Erythroblast (primary cell): ENCODE measurements around the gene CST6.

Experiments used
- DNase-seq, 2 experiments: peaks; one replicate each; lab custom pipeline; 2025; lab: John Stamatoyannopoulos, UW
- GATA1 ChIP-seq: IDR thresholded peaks from 2 replicates; pipeline ENCODE4 v1.6.1; 2011; ENCODE audit warnings: low read depth, mild to moderate bottlenecking, control low read depth, low read length, moderate library complexity
- POLR2A ChIP-seq: IDR thresholded peaks from 2 replicates; pipeline ENCODE4 v1.6.1; 2011; ENCODE audit warnings: mild to moderate bottlenecking, low read length

Gene CST6

GRCh38 chr11:66039765-66040164 lies 28.0 kb downstream of the CST6 start:
- DNase-seq, result no peak
- TF ChIP-seq POLR2A (no peak), GATA1 (no peak)

- no peak for DNase-seq
- TF ChIP-seq POLR2A (no peak), GATA1 (no peak)
Observed at GRCh38 chr11:66042227-66042995, 30.6 kb downstream of the CST6 start.

GRCh38 chr11:66042996-66043906 lies 31.4 kb downstream of the CST6 start:
- TF ChIP-seq GATA1 (no peak), POLR2A (no peak)
- no peak for DNase-seq

GRCh38 chr11:66044757-66045156 lies 32.9 kb downstream of the CST6 start:
- no peak for DNase-seq

GRCh38 chr11:66045177-66045639 lies 33.4 kb downstream of the CST6 start:
- no peak for TF ChIP-seq GATA1
- no peak for TF ChIP-seq POLR2A
- DNase-seq, result peak; percentile 81 to 89

More at GRCh38 chr11:66044757-66045156, 32.9 kb downstream of the CST6 start:
- no peak for TF ChIP-seq POLR2A
- no peak for TF ChIP-seq GATA1

GRCh38 chr11:66046901-66047300 lies 35.1 kb downstream of the CST6 start:
- TF ChIP-seq GATA1 (no peak), POLR2A (no peak)
- no peak for DNase-seq

- TF ChIP-seq GATA1 (no peak), POLR2A (no peak)
- no peak for DNase-seq
Observed at GRCh38 chr11:66047541-66048365, 35.9 kb downstream of the CST6 start.

GRCh38 chr11:66048547-66049323 lies 36.9 kb downstream of the CST6 start, which contains the start of gene GAL3ST3:
Gene GAL3ST3 (minus strand): TSS chr11:66049161. CDS start chr11:66045415, 3,746 bp downstream.
- no peak for TF ChIP-seq GATA1
- no peak for DNase-seq

- TF ChIP-seq POLR2A (no peak), GATA1 (no peak)
- no peak for DNase-seq
Observed at GRCh38 chr11:66050581-66051231, 38.9 kb downstream of the CST6 start.

- DNase-seq, result no peak
- TF ChIP-seq GATA1, result no peak
Observed at GRCh38 chr11:66051371-66051765, 39.6 kb downstream of the CST6 start.

- DNase-seq, result peak; percentile 99
- TF ChIP-seq POLR2A (peak; percentile 85), GATA1 (no peak)
Observed at GRCh38 chr11:66051766-66052663, 40.2 kb downstream of the CST6 start, which contains the start of gene SF3B2. Gene SF3B2 (plus strand): TSS chr11:66052364. CDS start chr11:66052385, 21 bp downstream.
